OCI-LY7 (cell line): ENCODE results near the gene CLCA2. TPM values are rescaled to one million over a fixed set of nuclear protein-coding genes. Genes with fewer than 3 reads are reported as not detected.

ENCODE experiments used
- BruUV-seq: library from RNA; stranded (reverse); fragments of 400-500 nt; replicated peaks from 2 replicates; lab custom pipeline; 2021; lab: Mats Ljungman, UMichigan
- CTCF ChIA-PET: fragments of 300-600 bp; sonication (Branson Sonifier 250); formaldehyde crosslinking; loops from one replicate; lab custom pipeline; 2022; ENCODE audit warnings: antibody characterized with exemption; ENCODE audit not compliant: unreplicated experiment; lab: Charles Lee
- POLR2A ChIA-PET: fragments of 300-600 bp; sonication (Branson Sonifier 250); formaldehyde crosslinking; loops from one replicate; lab custom pipeline; 2022; ENCODE audit warnings: antibody characterized with exemption; lab: Charles Lee
- DNase-seq: peaks from one replicate; pipeline ENCODE4 v3.0.0-alpha.2; 2015; ENCODE audit warnings: low spot score
- H2AFZ ChIP-seq: fragments of 200-600 bp; sonication (generic), shearing (Covaris generic); 2 replicates; pipeline ENCODE4 v1.6.1; 2014; ENCODE audit warnings: mild to moderate bottlenecking, antibody characterized with exemption, low read length, moderate library complexity
- H3K27ac ChIP-seq: fragments of 200-600 bp; sonication (generic); 2 replicates; pipeline ENCODE4 v1.5.1; 2014; ENCODE audit warnings: mixed run types, low read depth, mild to moderate bottlenecking, moderate library complexity, low read length, inconsistent platforms; ENCODE audit not compliant: poor library complexity, severe bottlenecking
- H3K36me3 ChIP-seq: fragments of 200-600 bp; sonication (generic); 2 replicates; pipeline ENCODE4 v1.6.1; 2014; ENCODE audit warnings: mild to moderate bottlenecking, antibody characterized with exemption, low read length, moderate library complexity, mixed read lengths; ENCODE audit not compliant: insufficient read depth
- H3K4me1 ChIP-seq: fragments of 200-600 bp; sonication (generic); 2 replicates; pipeline ENCODE4 v1.5.1; 2014; ENCODE audit warnings: mild to moderate bottlenecking, low read length; ENCODE audit not compliant: insufficient read depth, poor library complexity, severe bottlenecking
- H3K4me2 ChIP-seq: fragments of 200-600 bp; sonication (generic); 2 replicates; pipeline ENCODE4 v1.6.1; 2014; ENCODE audit warnings: mild to moderate bottlenecking, low read length
- H3K4me3 ChIP-seq: fragments of 200-600 bp; sonication (generic); 2 replicates; pipeline ENCODE4 v1.5.1; 2014; ENCODE audit warnings: mild to moderate bottlenecking, low read depth, low read length; ENCODE audit not compliant: poor library complexity, severe bottlenecking
- H3K79me2 ChIP-seq: fragments of 200-600 bp; sonication (generic); 2 replicates; pipeline ENCODE4 v1.6.1; 2016; ENCODE audit warnings: low read depth, mild to moderate bottlenecking, low read length, moderate library complexity, mixed read lengths; ENCODE audit not compliant: insufficient read depth
- H3K9me2 ChIP-seq: fragments of 200-600 bp; sonication (generic); 2 replicates; pipeline ENCODE4 v1.6.1; 2016; ENCODE audit warnings: mild to moderate bottlenecking, low read length, mixed read lengths; ENCODE audit not compliant: insufficient read depth
- H3K9me3 ChIP-seq: fragments of 200-600 bp; sonication (generic); 2 replicates; pipeline ENCODE4 v1.6.1; 2014; ENCODE audit warnings: mild to moderate bottlenecking, mixed run types, low read length, mixed read lengths
- H4K20me1 ChIP-seq: fragments of 200-600 bp; sonication (generic); 2 replicates; pipeline ENCODE4 v1.6.1; 2014; ENCODE audit warnings: mild to moderate bottlenecking, antibody characterized with exemption, low read length, moderate library complexity, mixed read lengths; ENCODE audit not compliant: insufficient read depth
- EZH2phosphoT487 ChIP-seq: fragments of 200-600 bp; sonication (generic); IDR thresholded peaks from 2 replicates; pipeline ENCODE4 v1.6.1; 2018; ENCODE audit warnings: low read depth, borderline replicate concordance, mild to moderate bottlenecking, mixed run types, antibody characterized with exemption, low read length, moderate library complexity, mixed read lengths
- intact Hi-C: fragments of 100-400 bp; cut with micrococcal nuclease; formaldehyde crosslinking; loops from one replicate; pipeline ENCODE4 v1.10.0; 2022; ENCODE audit not compliant: unreplicated experiment
- total RNA-seq, 2 experiments: library from RNA; depleted of rRNA in 1 of 2; stranded (reverse); fragments of >200 nt in 1 of 2; shearing (Covaris generic) in 1 of 2; gene quantifications; 2 replicates each; pipeline ENCODE4 v1.2.3, GENCODE V29; 2014 to 2022
- TF ChIP-seq, protein P1 (sequence below): fragments of 200-600 bp; sonication (generic); conservative IDR thresholded peaks from 2 replicates; pipeline ENCODE4 v1.5.1; 2014; ENCODE audit warnings: mild to moderate bottlenecking, antibody characterized with exemption, low read length, moderate library complexity, mixed read lengths

The CLCA2 gene
- total RNA-seq, 2 experiments from 2014 or later: not detected

DNA sequence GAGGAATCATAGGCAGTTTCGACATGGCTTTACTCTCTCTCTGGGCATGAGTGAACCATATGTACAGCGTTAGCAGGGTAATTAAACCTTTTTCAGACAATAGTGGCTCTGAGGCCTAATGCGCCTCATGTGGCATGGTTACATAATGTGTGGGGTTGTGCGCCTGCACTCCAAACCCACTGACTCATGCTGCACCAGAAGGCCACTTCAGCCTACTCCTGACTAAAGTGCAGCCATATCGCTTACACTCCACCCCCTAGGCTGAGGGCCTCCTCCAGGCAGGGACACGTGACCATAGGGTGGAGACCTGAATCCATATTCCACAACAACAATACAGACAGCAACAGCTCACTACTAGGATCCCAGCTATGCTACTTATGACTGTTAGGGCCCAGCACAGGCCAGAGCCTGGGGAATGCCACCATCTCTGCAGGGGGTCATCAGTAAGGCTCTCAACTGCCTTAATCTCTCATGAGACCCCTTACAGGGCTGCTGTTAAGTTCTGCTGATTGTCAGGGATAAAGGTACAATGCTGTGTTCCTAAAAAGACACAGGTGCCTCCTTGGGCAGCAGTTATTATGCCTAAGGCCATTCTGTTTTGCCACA lies 14.5 kb upstream of the CLCA2 start:
- Histone ChIP-seq H3K79me2 (no peaks in the 10 kb centered on the region), H3K4me1 (no peaks in the 10 kb centered on the region), H3K9me3 (no peaks in the 10 kb centered on the region), H3K9me2 (no peaks in the 10 kb centered on the region), H3K4me2 (no peak overlapping the region), H2AFZ (no peak overlapping the region), H3K36me3 (no peaks in the 10 kb centered on the region), H4K20me1 (no peaks in the 10 kb centered on the region), H3K4me3 (no peak overlapping the region), H3K27ac (no peak overlapping the region)
- POLR2A ChIA-PET: no interaction called here
- BruUV-seq: no TSS peak
- no peak for DNase-seq
- TF ChIP-seq, protein P1, sequence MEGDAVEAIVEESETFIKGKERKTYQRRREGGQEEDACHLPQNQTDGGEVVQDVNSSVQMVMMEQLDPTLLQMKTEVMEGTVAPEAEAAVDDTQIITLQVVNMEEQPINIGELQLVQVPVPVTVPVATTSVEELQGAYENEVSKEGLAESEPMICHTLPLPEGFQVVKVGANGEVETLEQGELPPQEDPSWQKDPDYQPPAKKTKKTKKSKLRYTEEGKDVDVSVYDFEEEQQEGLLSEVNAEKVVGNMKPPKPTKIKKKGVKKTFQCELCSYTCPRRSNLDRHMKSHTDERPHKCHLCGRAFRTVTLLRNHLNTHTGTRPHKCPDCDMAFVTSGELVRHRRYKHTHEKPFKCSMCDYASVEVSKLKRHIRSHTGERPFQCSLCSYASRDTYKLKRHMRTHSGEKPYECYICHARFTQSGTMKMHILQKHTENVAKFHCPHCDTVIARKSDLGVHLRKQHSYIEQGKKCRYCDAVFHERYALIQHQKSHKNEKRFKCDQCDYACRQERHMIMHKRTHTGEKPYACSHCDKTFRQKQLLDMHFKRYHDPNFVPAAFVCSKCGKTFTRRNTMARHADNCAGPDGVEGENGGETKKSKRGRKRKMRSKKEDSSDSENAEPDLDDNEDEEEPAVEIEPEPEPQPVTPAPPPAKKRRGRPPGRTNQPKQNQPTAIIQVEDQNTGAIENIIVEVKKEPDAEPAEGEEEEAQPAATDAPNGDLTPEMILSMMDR: no peak
- no peak for TF ChIP-seq EZH2phosphoT487
- CTCF ChIA-PET: interaction anchor here (0.6 kb wide), 1 partner anchor 139 kb away, joined by 3 read pairs; no protein-coding TSS in a partner anchor
- intact Hi-C loops: no loop called here

DNA sequence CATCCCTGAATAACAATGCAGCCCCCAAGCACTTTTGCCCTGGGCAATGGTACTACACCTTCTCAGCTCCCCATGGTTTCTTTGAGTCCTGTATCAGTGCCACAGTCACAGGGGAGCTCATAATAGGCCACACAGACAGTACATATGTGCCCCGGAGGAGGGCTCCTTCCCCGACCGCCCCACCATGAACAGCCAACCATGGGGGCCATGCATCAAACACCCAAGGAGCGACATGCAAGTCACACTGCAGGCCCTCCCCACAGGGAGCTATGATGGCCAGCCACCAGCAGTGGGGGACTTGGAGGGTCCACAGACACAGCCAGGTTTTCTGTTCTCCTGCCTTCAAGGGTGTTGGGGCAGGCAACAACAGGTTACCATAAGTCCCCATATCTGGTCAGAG lies 13.1 kb upstream of the CLCA2 start:
- Histone ChIP-seq H4K20me1 (no peaks in the 10 kb centered on the region), H3K9me2 (no peaks in the 10 kb centered on the region), H3K79me2 (no peaks in the 10 kb centered on the region), H3K4me3 (no peak overlapping the region), H3K27ac (no peak overlapping the region), H3K4me1 (no peaks in the 10 kb centered on the region), H3K36me3 (no peaks in the 10 kb centered on the region), H3K4me2 (no peak overlapping the region), H2AFZ (no peak overlapping the region), H3K9me3 (no peaks in the 10 kb centered on the region)
- DNase-seq: no peak
- ChIA-PET CTCF (no interaction called here), POLR2A (no interaction called here)
- intact Hi-C loops: no loop called here
- TF ChIP-seq EZH2phosphoT487: no peak
- TF ChIP-seq, protein P1: no peak
- BruUV-seq: no TSS peak

DNA sequence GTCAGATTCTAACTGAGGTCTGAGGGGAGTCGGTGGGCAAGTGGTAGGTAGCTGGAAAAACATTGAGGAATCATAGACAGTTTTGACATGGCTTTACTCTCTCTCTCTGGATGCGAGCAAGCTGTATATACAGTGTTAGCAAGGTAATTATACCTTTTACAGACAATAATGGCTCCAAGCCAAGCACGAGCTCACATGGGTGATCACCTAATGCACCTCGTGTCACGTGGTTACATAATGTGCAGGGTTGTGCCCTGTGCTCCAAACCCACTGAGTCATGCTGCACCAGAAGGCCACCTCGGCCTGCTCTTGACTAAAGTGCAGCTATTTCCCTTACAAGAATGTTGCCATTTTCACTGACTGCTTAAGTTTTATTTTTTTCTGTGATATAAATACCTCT lies 7.6 kb upstream of the CLCA2 start:
- Histone ChIP-seq H4K20me1 (no peaks in the 10 kb centered on the region), H3K9me3 (no peaks in the 10 kb centered on the region), H3K4me3 (no peak overlapping the region), H2AFZ (no peak overlapping the region), H3K27ac (no peak overlapping the region), H3K36me3 (no peaks in the 10 kb centered on the region), H3K9me2 (no peaks in the 10 kb centered on the region), H3K79me2 (no peaks in the 10 kb centered on the region), H3K4me2 (no peak overlapping the region), H3K4me1 (no peaks in the 10 kb centered on the region)
- BruUV-seq: no TSS peak
- DNase-seq: no peak
- ChIA-PET CTCF (interaction anchor here (0.6 kb wide), 1 partner anchor 23 kb away, joined by 3 read pairs; no protein-coding TSS in a partner anchor), POLR2A (interaction anchor here (0.7 kb wide), 1 partner anchor 8 kb away, joined by 3 read pairs; no protein-coding TSS in a partner anchor)
- intact Hi-C loops: no loop called here
- TF ChIP-seq EZH2phosphoT487: no peak
- TF ChIP-seq, protein P1: no peak
